Activated T-helper 1 cell treated with anti-CD3 and anti-CD28 coated beads, Interleukin-2, amount 50 U/mL, for 16 hours (primary cell): ENCODE results near the gene PLEKHA7.
"Not testable (repeated sequence)": the region's sequence is repeated elsewhere in the genome, so short reads cannot be mapped to it uniquely, and the experiment has no call there.

Source experiments
- DNase-seq, 2 donors: peaks; one replicate each; pipeline ENCODE4 v3.0.0-alpha.2; 2020; ENCODE audit warnings: low read depth in 1 of 2, low spot score in 1 of 2

The PLEKHA7 gene

GRCh38 chr11:17014321-17014832, at the start of gene PLEKHA7:
Gene PLEKHA7 (minus strand): TSS chr11:17014414. CDS start chr11:17014401, 13 bp downstream.
- no peak for DNase-seq

GRCh38 chr11:17063171-17064002, 49.2 kb upstream of the PLEKHA7 start:
- peak in 1 of 2 donors; percentile 13 for DNase-seq

- DNase-seq = not testable (repeated sequence)
These were observed 36.9 kb upstream of the PLEKHA7 start for GRCh38 chr11:17051146-17051545.

GRCh38 chr11:17048491-17048890, 34.3 kb upstream of the PLEKHA7 start:
- not testable (repeated sequence) for DNase-seq

GRCh38 chr11:17046690-17047089, 32.5 kb upstream of the PLEKHA7 start:
- no peak for DNase-seq

- DNase-seq = no peak
These were observed 22.7 kb upstream of the PLEKHA7 start for GRCh38 chr11:17036666-17037658.

- not testable (repeated sequence) for DNase-seq
These were observed 19.8 kb upstream of the PLEKHA7 start for GRCh38 chr11:17034027-17034426.

GRCh38 chr11:17026487-17027082, 12.4 kb upstream of the PLEKHA7 start:
- no peak for DNase-seq

- no peak for DNase-seq
These were observed 10.7 kb upstream of the PLEKHA7 start for GRCh38 chr11:17024924-17025323.

- no peak for DNase-seq
These were observed 7.3 kb upstream of the PLEKHA7 start for GRCh38 chr11:17021511-17021910.

- DNase-seq = no peak
These were observed 6.6 kb upstream of the PLEKHA7 start for GRCh38 chr11:17020831-17021230.

- no peak for DNase-seq
These were observed 5.0 kb upstream of the PLEKHA7 start for GRCh38 chr11:17019232-17019631.

- DNase-seq = no peak
These were observed 1.5 kb upstream of the PLEKHA7 start for GRCh38 chr11:17015627-17016126.

- DNase-seq = no peak
These were observed 816 bp upstream of the PLEKHA7 start for GRCh38 chr11:17014833-17015626.

- DNase-seq = peak; percentile 8 to 21
These were observed 480 bp downstream of the PLEKHA7 start for GRCh38 chr11:17013548-17014320.

GRCh38 chr11:17012712-17013547, 1.3 kb downstream of the PLEKHA7 start:
- no peak for DNase-seq

GRCh38 chr11:17012179-17012578, 2.0 kb downstream of the PLEKHA7 start:
- DNase-seq = no peak

- no peak for DNase-seq
These were observed 3.3 kb downstream of the PLEKHA7 start for GRCh38 chr11:17010851-17011420.
